Endothelial cell (in vitro differentiated cells): ENCODE results near the gene KRTAP12-3. TPM values are rescaled to one million over a fixed set of nuclear protein-coding genes. Genes with fewer than 3 reads are reported as not detected.
"Not testable (repeated sequence)": the region's sequence is repeated elsewhere in the genome, so short reads cannot be mapped to it uniquely, and the experiment has no call there.

Source experiments
- DNase-seq: peaks from one replicate; pipeline ENCODE4 v3.0.0; 2021; ENCODE audit warnings: low spot score
- H3K27ac Mint-ChIP-seq: one replicate; pipeline ENCODE4 v1.8.0; 2021; ENCODE audit warnings: mixed read lengths, inconsistent platforms; ENCODE audit not compliant: unreplicated experiment
- H3K27me3 Mint-ChIP-seq: one replicate; pipeline ENCODE4 v1.8.0; 2021; ENCODE audit warnings: mild to moderate bottlenecking, moderate library complexity, mixed read lengths, inconsistent platforms; ENCODE audit not compliant: unreplicated experiment
- H3K36me3 Mint-ChIP-seq: one replicate; pipeline ENCODE4 v1.8.0; 2021; ENCODE audit warnings: mild to moderate bottlenecking, low read depth, mixed read lengths, inconsistent platforms; ENCODE audit not compliant: unreplicated experiment
- H3K4me1 Mint-ChIP-seq: one replicate; pipeline ENCODE4 v1.8.0; 2021; ENCODE audit warnings: mild to moderate bottlenecking, mixed read lengths, inconsistent platforms; ENCODE audit not compliant: unreplicated experiment
- H3K4me3 Mint-ChIP-seq: one replicate; pipeline ENCODE4 v1.8.0; 2021; ENCODE audit warnings: mild to moderate bottlenecking, mixed read lengths, inconsistent platforms; ENCODE audit not compliant: unreplicated experiment
- H3K9me3 Mint-ChIP-seq: one replicate; pipeline ENCODE4 v1.8.0; 2021; ENCODE audit warnings: mixed read lengths, inconsistent platforms; ENCODE audit not compliant: unreplicated experiment
- CTCF ChIP-seq: fragments of 200-600 bp; sonication (generic); IDR thresholded peaks from one replicate; pipeline ENCODE4 v1.5.0; 2021; ENCODE audit warnings: antibody characterized with exemption; ENCODE audit not compliant: unreplicated experiment
- long read RNA-seq: library from polyadenylated mRNA; unstranded; transcript quantifications from one replicate; pipeline ENCODE4 v2.0.0, GENCODE V29; 2020; ENCODE audit not compliant: unreplicated experiment
- total RNA-seq: library from RNA; stranded (reverse); fragmentation: NEBNext Ultra II Directional; extraction: Animal tissue kit (Norgen Biotek cat#: 25700); gene quantifications from one replicate; pipeline ENCODE4 v1.2.1, GENCODE V29; 2021; ENCODE audit not compliant: unreplicated experiment

The KRTAP12-3 gene
- total RNA-seq: not detected
- long read RNA-seq: 0 reads

- H3K27ac Mint-ChIP-seq: no peak within 1 kb of the TSS
- H3K9me3 Mint-ChIP-seq: no peaks in the 10 kb centered on the region
- H3K27me3 Mint-ChIP-seq: peaks cover 3% of the 10 kb centered on the region
- no peak within 1 kb of the TSS for H3K4me3 Mint-ChIP-seq
- no peak for DNase-seq
- peaks cover 13% of the 10 kb centered on the region for H3K36me3 Mint-ChIP-seq
- no peak for TF ChIP-seq CTCF
- H3K4me1 Mint-ChIP-seq: peaks cover 7% of the 10 kb centered on the region
Measured at GRCh38 chr21:44657635-44658540, at the start of gene KRTAP12-3. Gene KRTAP12-3, plus strand, starts transcription at chr21:44657932. Its CDS starts 48 bp downstream, at chr21:44657980.

- H3K36me3 Mint-ChIP-seq: peaks cover 13% of the 10 kb centered on the region
- TF ChIP-seq CTCF: no peak
- H3K4me1 Mint-ChIP-seq: no peaks in the 10 kb centered on the region
- peaks cover 12% of the 10 kb centered on the region for H3K9me3 Mint-ChIP-seq
- no peak overlapping the region for H3K4me3 Mint-ChIP-seq
- H3K27me3 Mint-ChIP-seq: peaks cover 6% of the 10 kb centered on the region
- DNase-seq: no peak
- no peak overlapping the region for H3K27ac Mint-ChIP-seq
Measured at GRCh38 chr21:44609193-44609592, 48.5 kb upstream of the KRTAP12-3 start.

- H3K27me3 Mint-ChIP-seq, DNase-seq, H3K27ac Mint-ChIP-seq, H3K4me1 Mint-ChIP-seq, H3K4me3 Mint-ChIP-seq: not testable (repeated sequence)
- H3K9me3 Mint-ChIP-seq: peaks cover 12% of the 10 kb centered on the region
- H3K36me3 Mint-ChIP-seq: peaks cover 13% of the 10 kb centered on the region
Measured at GRCh38 chr21:44610157-44610843, 47.4 kb upstream of the KRTAP12-3 start.

- H3K4me3 Mint-ChIP-seq: no peak overlapping the region
- no peak for DNase-seq
- peaks cover 13% of the 10 kb centered on the region for H3K36me3 Mint-ChIP-seq
- no peaks in the 10 kb centered on the region for H3K4me1 Mint-ChIP-seq
- peaks cover 5% of the 10 kb centered on the region for H3K27me3 Mint-ChIP-seq
- no peak overlapping the region for H3K27ac Mint-ChIP-seq
- H3K9me3 Mint-ChIP-seq: peaks cover 12% of the 10 kb centered on the region
- TF ChIP-seq CTCF: no peak
Measured at GRCh38 chr21:44611551-44611950, 46.2 kb upstream of the KRTAP12-3 start.

- Mint-ChIP-seq H3K36me3 (peaks cover 13% of the 10 kb centered on the region), H3K9me3 (peaks cover 12% of the 10 kb centered on the region), H3K27me3 (peaks cover 4% of the 10 kb centered on the region), H3K4me1 (no peaks in the 10 kb centered on the region), H3K4me3 (no peak within 1 kb of the TSS), H3K27ac (peak within 1 kb of the TSS; percentile 37)
- no peak for DNase-seq
- no peak for TF ChIP-seq CTCF
Measured at GRCh38 chr21:44612029-44612486, 45.7 kb upstream of the KRTAP12-3 start, which contains the start of gene KRTAP10-8. Gene KRTAP10-8, plus strand, starts transcription at chr21:44612079. Its CDS starts 22 bp downstream, at chr21:44612101.
